ENCODE measurements around the gene DYNC1LI1. TPM values are rescaled to one million over a fixed set of nuclear protein-coding genes. Genes with fewer than 3 reads are reported as not detected.

The DYNC1LI1 gene
- total RNA-seq, 1 experiment from 2014 or later: 56.2 TPM

- Histone ChIP-seq H4K20me1 (ENCODE audit: control insufficient read depth, insufficient read depth, insufficient read length) (no peaks in the 10 kb centered on the region), H3K9ac (ENCODE audit: extremely low read depth, insufficient read length, low read length) (no peak overlapping the region), H3K79me2 (ENCODE audit: insufficient read depth, low read length) (peaks cover 15% of the 10 kb centered on the region; the same call in 1 of the 2 replicates), H3K27me3 (ENCODE audit: insufficient read depth, low read length) (no peaks in the 10 kb centered on the region), H4K5ac (ENCODE audit: insufficient read length, low read depth, low read length) (no peak overlapping the region), H3K4ac (ENCODE audit: low read depth, low read length) (no peak overlapping the region), H3K23ac (ENCODE audit: insufficient read length, low read depth, low read length) (no peak overlapping the region), H3K18ac (ENCODE audit: insufficient read length, low read depth, low read length) (no peak overlapping the region), H2AK5ac (ENCODE audit: insufficient read length, low read length) (no peak overlapping the region), H3K9me3 (ENCODE audit: control insufficient read depth, low read depth, low read length) (no peaks in the 10 kb centered on the region), H4K91ac (ENCODE audit: insufficient read length, low read depth, low read length) (no peak overlapping the region), H3K56ac (ENCODE audit: insufficient read length, low read depth, low read length) (no peak overlapping the region), H3K4me2 (ENCODE audit: insufficient read depth, insufficient read length, low read length) (peak overlapping the region; percentile 89), H2BK120ac (ENCODE audit: low read depth, low read length, poor library complexity, severe bottlenecking) (no peak overlapping the region), H2BK5ac (ENCODE audit: insufficient read length, low read length) (no peak overlapping the region), H4K8ac (replicated peaks; ENCODE audit: insufficient read length, low read depth, low read length) (no peak overlapping the region), H3K14ac (ENCODE audit: insufficient read depth, low read length) (no peak overlapping the region), H3K23me2 (ENCODE audit: insufficient read length, low read depth, low read length, poor library complexity, severe bottlenecking) (peaks cover 5% of the 10 kb centered on the region), H2BK12ac (ENCODE audit: insufficient read length, low read depth, low read length) (no peak overlapping the region), H2AFZ (ENCODE audit: low read length) (no peak overlapping the region), H3K4me1 (ENCODE audit: insufficient read depth, low read length) (no peaks in the 10 kb centered on the region), H3T11ph (ENCODE audit: low read length) (no peak overlapping the region), H2BK15ac (ENCODE audit: low read depth, low read length) (no peak overlapping the region), H2BK20ac (ENCODE audit: low read depth, low read length, poor library complexity, severe bottlenecking) (no peak overlapping the region), H3K79me1 (ENCODE audit: insufficient read depth, low read depth, low read length, poor library complexity, severe bottlenecking) (no peaks in the 10 kb centered on the region), H3K27ac (ENCODE audit: insufficient read length, low read depth, low read length) (no peak overlapping the region)
- no peak overlapping the region for H3K27ac Mint-ChIP-seq
- peak overlapping the region; percentile 90 to 91 for H3K4me3 Mint-ChIP-seq
- TF ChIP-seq, protein P1, sequence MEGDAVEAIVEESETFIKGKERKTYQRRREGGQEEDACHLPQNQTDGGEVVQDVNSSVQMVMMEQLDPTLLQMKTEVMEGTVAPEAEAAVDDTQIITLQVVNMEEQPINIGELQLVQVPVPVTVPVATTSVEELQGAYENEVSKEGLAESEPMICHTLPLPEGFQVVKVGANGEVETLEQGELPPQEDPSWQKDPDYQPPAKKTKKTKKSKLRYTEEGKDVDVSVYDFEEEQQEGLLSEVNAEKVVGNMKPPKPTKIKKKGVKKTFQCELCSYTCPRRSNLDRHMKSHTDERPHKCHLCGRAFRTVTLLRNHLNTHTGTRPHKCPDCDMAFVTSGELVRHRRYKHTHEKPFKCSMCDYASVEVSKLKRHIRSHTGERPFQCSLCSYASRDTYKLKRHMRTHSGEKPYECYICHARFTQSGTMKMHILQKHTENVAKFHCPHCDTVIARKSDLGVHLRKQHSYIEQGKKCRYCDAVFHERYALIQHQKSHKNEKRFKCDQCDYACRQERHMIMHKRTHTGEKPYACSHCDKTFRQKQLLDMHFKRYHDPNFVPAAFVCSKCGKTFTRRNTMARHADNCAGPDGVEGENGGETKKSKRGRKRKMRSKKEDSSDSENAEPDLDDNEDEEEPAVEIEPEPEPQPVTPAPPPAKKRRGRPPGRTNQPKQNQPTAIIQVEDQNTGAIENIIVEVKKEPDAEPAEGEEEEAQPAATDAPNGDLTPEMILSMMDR (conservative IDR thresholded peaks at IDR 0.05): no peak
- no peaks in the 10 kb centered on the region for H3K27me3 Mint-ChIP-seq (ENCODE audit: low read depth)
- no peaks in the 10 kb centered on the region; a peak in 1 of 5 replicates for H3K9me3 Mint-ChIP-seq
- peaks cover 6 to 16% (median 7%) of the 10 kb centered on the region in 3 experiments; a peak in 6 of 7 replicates for H3K36me3 Mint-ChIP-seq (ENCODE audit: insufficient read depth in 1 of 3, low read depth in 3 of 3)
- H3K4me1 Mint-ChIP-seq: peaks cover 32 to 34% of the 10 kb centered on the region in 2 experiments
- DNase-seq: no peak
- WGBS (ENCODE audit: extremely low coverage, insufficient read length, low lambda C conversion rate): no CpG with 5 or more reads among the region's 2 CpGs
These were observed 1.7 kb downstream of the DYNC1LI1 start for GRCh38 chr3:32568953-32569352.

All from H9 (cell line).